GM12878 (cell line): ENCODE measurements around the gene CNN2.

Source experiments
- MYC ChIP-seq: IDR thresholded peaks from 2 replicates; pipeline ENCODE4 v1.6.1; 2011; ENCODE audit warnings: mild to moderate bottlenecking, low read length, moderate library complexity, inconsistent platforms; ENCODE audit not compliant: insufficient read depth, insufficient replicate concordance, insufficient read length, severe bottlenecking
- NFYB ChIP-seq: IDR thresholded peaks from 2 replicates; pipeline ENCODE4 v1.6.1; 2011; ENCODE audit warnings: low read depth, mild to moderate bottlenecking, low read length, improper control_type of control experiment, moderate library complexity; ENCODE audit not compliant: insufficient read depth
- RBBP5 ChIP-seq: fragments of 200-600 bp; sonication (generic); conservative IDR thresholded peaks from 2 replicates; pipeline ENCODE4 v1.6.1; 2016

DNA sequence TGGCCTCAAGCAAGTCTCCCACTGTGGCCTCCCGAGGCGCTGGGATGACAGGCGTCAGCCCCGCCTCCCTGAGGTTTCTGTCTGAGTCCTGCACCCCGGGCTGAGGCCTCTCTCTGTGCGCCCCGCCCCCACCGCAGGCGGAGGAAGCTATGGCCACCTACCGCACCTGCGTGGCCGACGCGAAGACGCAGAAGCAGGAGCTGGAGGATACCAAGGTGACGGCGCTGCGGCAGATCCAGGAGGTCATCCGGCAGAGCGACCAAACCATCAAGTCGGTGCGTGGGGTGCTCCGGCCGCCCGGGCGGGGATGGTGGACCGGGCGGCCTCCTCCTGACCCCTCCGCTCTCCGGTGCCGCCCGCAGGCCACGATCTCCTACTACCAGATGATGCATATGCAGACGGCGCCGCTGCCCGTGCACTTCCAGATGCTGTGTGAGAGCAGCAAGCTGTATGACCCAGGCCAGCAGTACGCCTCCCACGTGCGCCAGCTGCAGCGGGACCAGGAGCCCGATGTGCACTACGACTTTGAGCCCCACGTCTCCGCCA, 53.2 kb downstream of the CNN2 start:
- TF ChIP-seq NFYB (no peak), RBBP5 (no peak), MYC (no peak)
